ENCODE measurements around the gene TMEM255B. TPM values are rescaled to one million over a fixed set of nuclear protein-coding genes. Genes with fewer than 3 reads are reported as not detected.
A peak's percentile ranks its signal among the peaks of the same experiment; 100 is the strongest.

Gene TMEM255B
- polyA plus RNA-seq, 3 donors = 5.1 to 7.5 (median 5.9) TPM

DNA sequence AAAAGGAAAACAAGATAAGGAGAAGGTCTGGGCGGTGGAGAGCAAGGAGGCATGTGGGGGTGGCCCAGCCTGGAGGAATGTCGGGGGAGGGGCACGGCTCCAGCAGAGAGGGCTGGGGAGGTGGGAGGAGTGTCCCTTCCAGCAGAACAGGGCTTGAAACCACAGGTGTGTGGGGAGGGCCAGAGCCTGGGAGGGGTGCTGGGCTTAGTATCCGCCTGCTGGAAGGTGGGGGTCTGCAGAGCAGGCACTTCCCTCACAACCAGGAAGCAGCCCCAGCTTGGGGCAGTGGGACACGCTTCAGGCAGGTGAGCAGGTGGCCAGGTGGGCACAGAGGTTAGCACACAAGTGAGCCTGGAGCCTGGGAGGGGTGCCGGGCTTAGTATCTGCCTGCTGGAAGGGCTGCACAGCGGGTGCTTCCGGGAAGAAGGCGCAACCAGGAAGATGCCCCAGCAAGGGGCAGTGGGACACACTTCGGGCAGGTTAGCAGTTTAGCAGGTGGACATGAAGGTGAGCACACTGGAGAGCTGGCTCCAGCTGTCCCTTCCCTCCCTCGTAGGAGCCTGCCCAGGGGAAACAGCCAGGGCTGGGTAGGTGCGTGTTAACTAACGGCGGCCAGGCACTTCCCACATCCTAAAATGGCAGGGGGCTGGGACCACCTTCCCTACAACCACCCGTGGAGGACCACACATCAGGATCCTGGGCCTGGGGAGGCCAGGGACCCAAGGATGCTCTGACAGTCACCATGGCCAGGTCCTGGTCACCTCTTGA, 101.8 kb downstream of the TMEM255B start:
- Histone ChIP-seq H3K4me3 (replicated peaks in 1 of 3; ENCODE audit: low read depth in 2 of 3, low read length in 3 of 3) (no peak overlapping the region), H3K9me3 (replicated peaks in 1 of 2; ENCODE audit: control insufficient read depth in 1 of 2, insufficient read depth in 1 of 2, low read length in 2 of 2) (no peaks in the 10 kb centered on the region), H3K36me3 (replicated peaks in 1 of 2; ENCODE audit: control insufficient read depth in 1 of 2, insufficient read depth in 2 of 2, low read length in 2 of 2) (no peaks in the 10 kb centered on the region), H2AFZ (ENCODE audit: insufficient read depth, low read depth, low read length, poor library complexity, severe bottlenecking) (no peak overlapping the region), H3K4me1 (ENCODE audit: control insufficient read depth in 1 of 2, insufficient read depth in 2 of 2, low read length in 2 of 2) (peaks cover 20 to 28% of the 10 kb centered on the region in 2 donors), H3K27me3 (ENCODE audit: control insufficient read depth in 2 of 2, insufficient read depth in 2 of 2, low read length in 2 of 2) (peaks cover 16 to 27% of the 10 kb centered on the region in 2 donors), H4K20me1 (ENCODE audit: insufficient read depth, low read length) (no peaks in the 10 kb centered on the region), H3K9ac (ENCODE audit: insufficient read depth, low read length, poor library complexity, severe bottlenecking) (no peak overlapping the region), H3K79me2 (ENCODE audit: insufficient read depth, low read length) (no peaks in the 10 kb centered on the region), H3K27ac (ENCODE audit: low read depth in 1 of 2, low read length in 2 of 2) (no peak overlapping the region), H3K4me2 (replicated peaks; ENCODE audit: extremely low read depth, low read length, poor library complexity, severe bottlenecking) (no peak overlapping the region)
- no peak for DNase-seq
- Mint-ChIP-seq H3K9me3 (peaks cover 4 to 13% (median 7%) of the 10 kb centered on the region in 7 donors), H3K4me1 (peaks cover 25% of the 10 kb centered on the region), H3K27ac (peak overlapping the region in 1 of 7 donors; percentile 65), H3K27me3 (ENCODE audit: low read depth in 3 of 3) (peaks cover 28 to 46% (median 30%) of the 10 kb centered on the region in 3 donors), H3K4me3 (no peak overlapping the region), H3K36me3 (peaks cover 11 to 12% of the 10 kb centered on the region in 2 donors)
- TF ChIP-seq, protein P1, sequence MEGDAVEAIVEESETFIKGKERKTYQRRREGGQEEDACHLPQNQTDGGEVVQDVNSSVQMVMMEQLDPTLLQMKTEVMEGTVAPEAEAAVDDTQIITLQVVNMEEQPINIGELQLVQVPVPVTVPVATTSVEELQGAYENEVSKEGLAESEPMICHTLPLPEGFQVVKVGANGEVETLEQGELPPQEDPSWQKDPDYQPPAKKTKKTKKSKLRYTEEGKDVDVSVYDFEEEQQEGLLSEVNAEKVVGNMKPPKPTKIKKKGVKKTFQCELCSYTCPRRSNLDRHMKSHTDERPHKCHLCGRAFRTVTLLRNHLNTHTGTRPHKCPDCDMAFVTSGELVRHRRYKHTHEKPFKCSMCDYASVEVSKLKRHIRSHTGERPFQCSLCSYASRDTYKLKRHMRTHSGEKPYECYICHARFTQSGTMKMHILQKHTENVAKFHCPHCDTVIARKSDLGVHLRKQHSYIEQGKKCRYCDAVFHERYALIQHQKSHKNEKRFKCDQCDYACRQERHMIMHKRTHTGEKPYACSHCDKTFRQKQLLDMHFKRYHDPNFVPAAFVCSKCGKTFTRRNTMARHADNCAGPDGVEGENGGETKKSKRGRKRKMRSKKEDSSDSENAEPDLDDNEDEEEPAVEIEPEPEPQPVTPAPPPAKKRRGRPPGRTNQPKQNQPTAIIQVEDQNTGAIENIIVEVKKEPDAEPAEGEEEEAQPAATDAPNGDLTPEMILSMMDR (IDR thresholded peaks at IDR 0.05) = no peak
- intact Hi-C loops (cut with micrococcal nuclease) = no loop called here
- 82% methylated on average over 13 of the region's 15 CpGs for WGBS (ENCODE audit: insufficient coverage)

DNA sequence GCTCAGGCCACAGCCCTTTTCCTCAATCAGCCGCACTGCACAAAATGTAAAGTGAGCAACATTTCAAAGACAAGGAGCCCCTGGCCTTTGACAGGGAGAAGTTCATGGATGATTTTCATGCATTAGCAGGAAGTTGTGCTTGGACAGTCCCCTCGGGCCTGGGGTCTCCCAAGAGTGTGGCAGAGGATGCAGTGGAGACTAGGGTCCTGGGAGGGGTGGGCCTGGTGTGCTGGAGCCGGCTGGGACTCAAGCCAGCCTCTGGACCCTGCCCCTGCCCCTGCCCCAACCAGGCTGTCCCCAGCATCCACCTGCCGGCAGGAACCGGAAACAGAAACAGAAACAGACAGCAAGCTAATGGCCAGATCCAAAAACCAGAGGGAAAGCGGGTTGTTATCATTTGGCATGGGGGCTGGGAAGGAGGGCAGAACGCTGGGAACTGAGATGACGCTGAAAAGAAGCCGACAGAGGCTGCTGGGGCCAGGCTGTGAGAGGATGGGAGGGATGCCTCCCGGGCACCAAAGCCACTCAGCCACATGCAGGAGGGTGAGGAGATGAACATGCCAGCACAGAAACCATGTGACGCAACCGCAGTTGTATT, 102.5 kb downstream of the TMEM255B start:
- Histone ChIP-seq H3K27ac (ENCODE audit: low read depth in 1 of 2, low read length in 2 of 2) (no peak overlapping the region), H3K4me1 (ENCODE audit: control insufficient read depth in 1 of 2, insufficient read depth in 2 of 2, low read length in 2 of 2) (peaks cover 20 to 28% of the 10 kb centered on the region in 2 donors), H3K9ac (ENCODE audit: insufficient read depth, low read length, poor library complexity, severe bottlenecking) (no peak overlapping the region), H4K20me1 (ENCODE audit: insufficient read depth, low read length) (no peaks in the 10 kb centered on the region), H2AFZ (ENCODE audit: insufficient read depth, low read depth, low read length, poor library complexity, severe bottlenecking) (no peak overlapping the region), H3K9me3 (replicated peaks in 1 of 2; ENCODE audit: control insufficient read depth in 1 of 2, insufficient read depth in 1 of 2, low read length in 2 of 2) (no peaks in the 10 kb centered on the region), H3K4me2 (replicated peaks; ENCODE audit: extremely low read depth, low read length, poor library complexity, severe bottlenecking) (no peak overlapping the region), H3K27me3 (ENCODE audit: control insufficient read depth in 2 of 2, insufficient read depth in 2 of 2, low read length in 2 of 2) (peaks cover 22 to 34% of the 10 kb centered on the region in 2 donors), H3K79me2 (ENCODE audit: insufficient read depth, low read length) (no peaks in the 10 kb centered on the region), H3K4me3 (replicated peaks in 1 of 3; ENCODE audit: low read depth in 2 of 3, low read length in 3 of 3) (no peak overlapping the region), H3K36me3 (replicated peaks in 1 of 2; ENCODE audit: control insufficient read depth in 1 of 2, insufficient read depth in 2 of 2, low read length in 2 of 2) (no peaks in the 10 kb centered on the region)
- Mint-ChIP-seq H3K9me3 (peaks cover 4 to 13% (median 7%) of the 10 kb centered on the region in 7 donors), H3K4me3 (peak overlapping the region in 1 of 2 donors; percentile 30), H3K4me1 (peaks cover 25% of the 10 kb centered on the region), H3K36me3 (peaks cover 8 to 11% of the 10 kb centered on the region in 2 donors), H3K27ac (no peak overlapping the region), H3K27me3 (ENCODE audit: low read depth in 3 of 3) (peaks cover 33 to 46% (median 35%) of the 10 kb centered on the region in 3 donors)
- TF ChIP-seq, protein P1 (IDR thresholded peaks at IDR 0.05) = no peak
- WGBS (ENCODE audit: insufficient coverage) = 88% methylated on average over 6 of the region's 12 CpGs
- DNase-seq = no peak
- intact Hi-C loops (cut with micrococcal nuclease) = no loop called here

Data from CD14-positive monocyte (primary cell).